Medulla oblongata (tissue), 1 donor: ENCODE results near the gene ALDH3B1.

Experiments used
- DNase-seq: peaks from one replicate; pipeline ENCODE4 v3.0.0-alpha.2; 2015; ENCODE audit errors: extremely low spot score

The ALDH3B1 gene

DNA sequence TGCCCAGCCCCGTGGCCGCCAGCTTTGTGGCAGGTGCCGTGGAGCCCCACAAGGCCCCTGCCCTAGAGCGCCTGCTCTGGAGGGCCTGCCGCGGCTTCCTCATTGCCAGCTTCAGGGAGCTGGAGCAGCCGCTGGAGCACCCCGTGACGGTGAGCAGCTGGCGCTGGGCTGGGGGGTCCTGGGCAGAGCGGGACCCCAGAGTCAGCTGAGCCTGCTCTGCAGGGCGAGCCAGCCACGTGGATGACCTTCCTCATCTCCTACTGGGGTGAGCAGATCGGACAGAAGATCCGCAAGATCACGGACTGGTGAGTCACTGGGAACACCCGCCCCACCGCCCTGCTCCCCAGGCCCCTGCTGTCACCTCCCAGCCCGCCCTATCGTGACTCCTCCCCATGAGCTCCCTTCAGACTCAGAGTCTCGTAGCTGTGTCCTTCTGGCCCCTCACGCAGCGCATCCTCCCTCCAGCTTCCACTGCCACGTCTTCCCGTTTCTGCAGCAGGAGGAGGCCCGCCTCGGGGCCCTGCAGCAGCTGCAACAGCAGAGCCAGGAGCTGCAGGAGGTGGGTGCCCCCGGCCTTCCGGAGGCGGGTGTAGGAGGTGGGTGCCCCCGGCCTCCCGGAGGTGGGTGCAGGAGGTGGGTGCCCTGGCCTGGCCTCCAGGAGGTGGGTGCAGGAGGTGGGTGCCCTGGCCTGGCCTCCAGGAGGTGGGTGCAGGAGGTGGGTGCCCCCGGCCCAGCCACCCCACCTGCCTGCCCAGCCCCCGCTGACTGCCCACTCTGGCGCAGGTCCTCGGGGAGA lies 33.4 kb downstream of the ALDH3B1 start:
- DNase-seq = no peak

DNA sequence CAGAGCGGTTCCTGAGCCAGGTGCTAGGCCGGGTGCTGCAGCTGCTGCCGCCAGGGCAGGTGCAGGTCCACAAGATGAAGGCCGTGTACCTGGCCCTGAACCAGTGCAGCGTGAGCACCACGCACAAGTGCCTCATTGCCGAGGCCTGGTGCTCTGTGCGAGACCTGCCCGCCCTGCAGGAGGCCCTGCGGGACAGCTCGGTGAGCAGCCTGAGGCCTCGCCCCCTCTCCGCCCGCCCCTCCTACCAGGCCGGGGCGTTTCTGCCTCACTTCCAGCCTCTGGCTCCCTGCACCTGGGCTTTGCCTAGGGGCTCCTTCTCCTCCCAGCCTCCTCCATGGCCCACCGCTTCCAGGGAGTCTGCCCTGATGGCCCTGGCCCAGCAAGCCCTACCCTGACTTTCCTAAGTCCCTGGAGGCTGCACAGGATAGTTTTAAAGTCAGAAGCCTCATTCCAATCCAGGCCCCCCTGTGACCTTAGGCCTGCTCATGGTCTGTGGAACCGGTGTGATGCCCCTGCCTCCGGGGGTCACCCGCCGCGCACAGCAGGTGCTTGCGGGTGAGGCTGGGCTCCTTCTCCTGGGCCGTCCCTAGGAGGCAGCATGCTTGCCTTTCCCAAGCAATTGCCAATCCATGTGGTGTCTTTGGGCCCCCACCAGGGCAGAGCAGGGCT lies 34.2 kb downstream of the ALDH3B1 start:
- DNase-seq = no peak

DNA sequence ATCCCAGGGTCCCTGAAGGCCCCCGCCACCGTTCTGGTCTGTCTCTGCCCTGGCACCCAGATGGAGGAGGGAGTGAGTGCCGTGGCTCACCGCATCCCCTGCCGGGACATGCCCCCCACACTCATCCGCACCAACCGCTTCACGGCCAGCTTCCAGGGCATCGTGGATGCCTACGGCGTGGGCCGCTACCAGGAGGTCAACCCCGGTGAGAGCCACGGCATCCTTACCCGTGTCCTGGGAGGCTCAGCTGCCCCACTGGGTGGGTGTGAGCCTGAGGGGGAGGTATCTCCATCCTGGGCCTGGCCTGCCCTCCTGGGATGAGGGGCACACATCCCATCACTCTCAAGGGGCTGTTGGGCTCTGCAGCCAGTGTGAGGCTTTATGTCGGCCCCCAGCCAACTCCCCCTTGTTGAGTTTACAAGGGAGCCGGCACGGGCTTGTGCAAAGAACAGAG lies 34.8 kb downstream of the ALDH3B1 start:
- DNase-seq = no peak

DNA sequence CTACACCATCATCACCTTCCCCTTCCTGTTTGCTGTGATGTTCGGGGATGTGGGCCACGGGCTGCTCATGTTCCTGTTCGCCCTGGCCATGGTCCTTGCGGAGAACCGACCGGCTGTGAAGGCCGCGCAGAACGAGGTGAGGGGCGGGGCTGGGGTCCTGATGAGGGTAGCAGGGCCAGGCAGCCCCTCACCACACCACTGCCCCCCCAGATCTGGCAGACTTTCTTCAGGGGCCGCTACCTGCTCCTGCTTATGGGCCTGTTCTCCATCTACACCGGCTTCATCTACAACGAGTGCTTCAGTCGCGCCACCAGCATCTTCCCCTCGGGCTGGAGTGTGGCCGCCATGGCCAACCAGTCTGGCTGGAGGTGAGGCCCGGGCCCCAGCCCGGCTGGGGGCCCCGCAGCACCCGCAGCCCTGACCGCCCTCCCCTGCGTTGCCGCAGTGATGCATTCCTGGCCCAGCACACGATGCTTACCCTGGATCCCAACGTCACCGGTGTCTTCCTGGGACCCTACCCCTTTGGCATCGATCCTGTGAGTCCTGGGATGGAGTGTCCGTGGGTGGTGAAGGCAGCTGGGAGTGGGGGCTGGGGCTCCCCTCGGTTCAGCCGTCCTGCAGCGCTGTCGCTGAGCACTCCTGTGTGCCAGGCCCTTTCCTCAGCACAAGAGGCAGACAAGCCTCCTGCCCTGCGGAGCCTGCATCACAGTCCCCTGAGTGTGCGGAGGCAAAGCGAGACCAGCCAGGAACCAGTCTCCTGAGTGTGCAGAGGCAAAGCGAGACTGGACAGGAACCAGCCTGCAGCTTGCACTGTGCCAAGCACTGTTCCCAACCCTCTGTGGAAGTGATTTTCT lies 37.5 kb downstream of the ALDH3B1 start:
- no peak for DNase-seq

DNA sequence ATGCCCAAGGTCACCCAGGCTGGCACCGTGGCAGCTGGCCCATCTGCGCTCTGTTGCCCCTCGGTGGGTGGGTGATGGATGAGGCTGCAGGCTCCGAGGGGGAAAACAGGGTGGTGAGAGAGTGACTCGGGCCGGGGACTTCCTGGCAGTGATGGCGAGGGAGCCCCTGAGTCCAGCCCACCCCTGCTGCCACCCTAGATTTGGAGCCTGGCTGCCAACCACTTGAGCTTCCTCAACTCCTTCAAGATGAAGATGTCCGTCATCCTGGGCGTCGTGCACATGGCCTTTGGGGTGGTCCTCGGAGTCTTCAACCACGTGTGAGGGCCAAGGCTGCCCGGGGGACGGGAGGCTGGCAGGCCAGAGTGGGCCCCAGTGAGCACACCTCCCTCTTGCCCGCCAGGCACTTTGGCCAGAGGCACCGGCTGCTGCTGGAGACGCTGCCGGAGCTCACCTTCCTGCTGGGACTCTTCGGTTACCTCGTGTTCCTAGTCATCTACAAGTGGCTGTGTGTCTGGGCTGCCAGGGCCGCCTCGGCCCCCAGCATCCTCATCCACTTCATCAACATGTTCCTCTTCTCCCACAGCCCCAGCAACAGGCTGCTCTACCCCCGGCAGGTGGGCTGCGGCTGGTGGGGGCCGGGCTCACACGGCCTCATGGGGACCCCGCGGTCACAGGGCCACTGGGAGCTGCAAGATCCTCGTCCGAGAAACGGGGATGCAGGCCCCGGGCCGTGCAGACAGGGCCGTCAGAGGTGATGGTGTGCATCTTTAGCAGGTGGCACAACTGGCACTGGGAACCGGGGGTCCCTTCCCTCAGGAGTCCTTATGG lies 38.8 kb downstream of the ALDH3B1 start:
- DNase-seq = no peak

DNA sequence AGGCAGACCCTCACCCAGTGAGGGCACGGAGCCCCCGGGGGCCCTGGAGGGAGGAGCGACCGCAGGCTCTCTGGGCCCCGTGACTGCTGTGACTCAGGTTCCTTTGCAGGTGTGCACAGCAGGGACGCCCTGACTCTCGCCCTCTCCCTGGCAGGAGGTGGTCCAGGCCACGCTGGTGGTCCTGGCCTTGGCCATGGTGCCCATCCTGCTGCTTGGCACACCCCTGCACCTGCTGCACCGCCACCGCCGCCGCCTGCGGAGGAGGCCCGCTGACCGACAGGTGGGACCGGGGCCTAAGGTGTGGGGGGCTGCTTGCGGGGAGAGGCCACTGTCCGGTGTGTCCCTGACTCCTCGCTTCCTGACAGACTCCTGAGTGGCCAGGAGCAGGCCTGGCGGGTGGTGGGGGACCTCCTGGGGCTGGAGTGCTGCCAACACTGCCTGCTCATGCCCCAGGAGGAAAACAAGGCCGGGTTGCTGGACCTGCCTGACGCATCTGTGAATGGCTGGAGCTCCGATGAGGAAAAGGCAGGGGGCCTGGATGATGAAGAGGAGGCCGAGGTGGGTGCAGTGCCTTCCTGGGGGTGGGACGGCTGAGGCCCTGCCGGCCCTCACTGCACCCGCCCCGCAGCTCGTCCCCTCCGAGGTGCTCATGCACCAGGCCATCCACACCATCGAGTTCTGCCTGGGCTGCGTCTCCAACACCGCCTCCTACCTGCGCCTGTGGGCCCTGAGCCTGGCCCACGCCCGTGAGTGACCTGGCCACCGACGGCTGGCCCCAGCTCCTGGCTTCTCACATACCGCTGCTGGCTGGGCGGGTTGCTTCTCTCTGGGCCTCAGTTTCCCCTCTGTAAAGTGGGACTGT lies 39.6 kb downstream of the ALDH3B1 start:
- DNase-seq = no peak

DNA sequence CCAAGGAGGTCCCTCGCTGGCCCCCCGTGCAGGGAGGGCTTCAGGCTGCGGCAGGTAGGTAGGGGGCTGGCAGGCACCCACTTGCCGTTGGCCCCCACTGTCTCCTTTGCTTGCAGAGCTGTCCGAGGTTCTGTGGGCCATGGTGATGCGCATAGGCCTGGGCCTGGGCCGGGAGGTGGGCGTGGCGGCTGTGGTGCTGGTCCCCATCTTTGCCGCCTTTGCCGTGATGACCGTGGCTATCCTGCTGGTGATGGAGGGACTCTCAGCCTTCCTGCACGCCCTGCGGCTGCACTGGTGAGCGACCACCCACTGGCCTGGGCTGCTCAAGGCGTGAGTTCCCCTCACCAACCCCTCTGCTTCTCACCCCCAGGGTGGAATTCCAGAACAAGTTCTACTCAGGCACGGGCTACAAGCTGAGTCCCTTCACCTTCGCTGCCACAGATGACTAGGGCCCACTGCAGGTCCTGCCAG lies 40.3 kb downstream of the ALDH3B1 start:
- no peak for DNase-seq

DNA sequence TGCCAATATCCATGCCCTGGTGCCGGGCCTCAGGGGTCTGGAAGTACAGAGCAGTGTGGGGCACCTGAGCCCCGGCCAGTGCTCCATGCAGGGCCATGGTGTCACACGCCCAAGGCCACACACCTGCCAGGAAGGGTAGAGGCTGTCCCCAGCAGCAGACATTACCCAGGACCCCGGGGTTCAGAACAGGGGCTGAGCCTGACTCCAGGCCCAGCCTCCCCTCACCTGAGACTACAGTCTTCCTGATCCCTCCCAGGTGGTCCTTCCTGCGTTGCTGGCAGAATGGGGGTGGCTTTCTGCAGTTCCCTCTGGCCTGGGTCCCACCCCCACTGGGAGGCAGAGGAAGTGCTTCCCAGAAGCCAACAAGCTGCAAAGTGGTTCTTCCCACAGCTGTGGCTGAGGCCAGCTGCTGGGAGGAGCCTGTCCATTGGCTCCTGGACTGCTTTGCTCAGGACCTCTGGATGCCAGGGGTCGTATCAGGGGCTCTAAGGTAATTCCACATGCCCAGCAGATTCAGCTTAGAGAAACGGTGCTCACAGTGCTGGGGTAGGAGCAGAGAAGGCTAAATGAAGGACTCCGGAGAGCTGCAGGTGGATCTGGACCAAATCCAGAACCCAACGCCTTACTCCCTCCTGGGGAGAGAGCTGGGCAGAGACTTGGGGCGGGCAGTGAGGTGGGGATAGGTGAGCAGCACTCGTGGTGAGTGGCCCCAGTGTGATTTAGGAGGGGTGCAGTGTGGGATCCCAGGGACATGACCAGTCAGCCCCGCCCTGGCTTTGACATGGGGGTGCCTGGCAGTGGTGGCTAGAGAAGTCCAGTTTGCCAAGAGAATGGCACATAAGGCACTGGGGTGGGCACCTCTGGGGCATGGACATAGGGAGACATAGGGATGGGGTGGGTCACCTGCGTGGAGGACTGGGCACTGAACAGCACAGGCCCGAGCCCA lies 41.3 kb downstream of the ALDH3B1 start:
- no peak for DNase-seq

DNA sequence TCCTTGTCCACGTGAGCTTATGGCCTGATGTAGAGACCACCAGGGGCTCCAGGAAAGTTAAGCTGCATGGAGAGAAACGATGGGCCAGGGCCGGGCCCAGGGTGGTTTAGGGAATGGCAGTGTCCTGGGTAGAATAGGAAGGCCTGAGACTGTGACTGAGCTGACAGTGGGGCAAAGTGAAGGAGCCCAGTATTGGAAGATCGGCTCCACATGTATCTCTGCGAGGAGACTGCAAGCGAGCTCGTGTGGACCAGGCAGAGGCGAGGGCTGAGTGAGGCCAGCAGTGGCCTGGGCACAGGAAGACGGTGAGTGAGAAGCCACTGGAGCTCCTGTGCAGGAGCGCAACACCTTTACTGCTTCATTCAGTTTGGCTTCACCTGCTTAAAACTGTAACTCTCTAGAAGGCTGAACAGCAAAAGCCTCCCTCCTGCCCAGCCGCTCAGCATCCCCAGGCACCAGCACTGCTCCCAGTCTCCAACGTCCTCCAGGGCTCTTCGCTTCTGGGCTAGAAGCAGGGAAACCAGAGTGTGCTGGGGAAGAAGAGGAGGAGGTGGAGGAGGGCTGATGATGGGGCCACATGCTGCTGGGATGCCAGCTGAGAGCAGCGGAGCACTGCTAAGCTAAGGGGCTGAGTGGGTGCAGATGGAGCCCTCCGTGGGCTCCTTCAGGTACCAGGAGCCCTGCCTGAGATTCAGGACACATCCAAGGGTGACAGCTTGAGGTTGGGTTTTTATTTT lies 42.2 kb downstream of the ALDH3B1 start:
- DNase-seq = no peak

DNA sequence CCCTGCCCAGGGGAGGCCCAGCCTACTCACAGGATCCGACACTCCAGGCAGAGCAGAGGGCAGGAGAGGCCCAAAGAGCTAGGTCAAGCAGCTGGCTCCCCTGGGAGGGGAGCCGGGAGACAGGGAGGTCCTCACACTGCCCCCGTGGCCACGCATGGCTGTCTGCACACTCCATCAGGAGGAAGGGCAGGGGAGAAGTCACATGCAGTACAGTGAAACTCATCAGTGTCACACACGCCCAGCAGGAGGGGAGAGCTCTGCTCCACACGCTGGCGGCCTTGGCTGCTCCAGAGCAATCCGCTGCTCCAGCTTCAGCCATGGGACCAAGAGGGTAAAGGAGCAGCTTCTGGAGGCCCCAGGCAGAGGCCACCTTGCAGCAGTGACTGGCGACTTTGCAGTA lies 43.0 kb downstream of the ALDH3B1 start:
- DNase-seq = no peak

DNA sequence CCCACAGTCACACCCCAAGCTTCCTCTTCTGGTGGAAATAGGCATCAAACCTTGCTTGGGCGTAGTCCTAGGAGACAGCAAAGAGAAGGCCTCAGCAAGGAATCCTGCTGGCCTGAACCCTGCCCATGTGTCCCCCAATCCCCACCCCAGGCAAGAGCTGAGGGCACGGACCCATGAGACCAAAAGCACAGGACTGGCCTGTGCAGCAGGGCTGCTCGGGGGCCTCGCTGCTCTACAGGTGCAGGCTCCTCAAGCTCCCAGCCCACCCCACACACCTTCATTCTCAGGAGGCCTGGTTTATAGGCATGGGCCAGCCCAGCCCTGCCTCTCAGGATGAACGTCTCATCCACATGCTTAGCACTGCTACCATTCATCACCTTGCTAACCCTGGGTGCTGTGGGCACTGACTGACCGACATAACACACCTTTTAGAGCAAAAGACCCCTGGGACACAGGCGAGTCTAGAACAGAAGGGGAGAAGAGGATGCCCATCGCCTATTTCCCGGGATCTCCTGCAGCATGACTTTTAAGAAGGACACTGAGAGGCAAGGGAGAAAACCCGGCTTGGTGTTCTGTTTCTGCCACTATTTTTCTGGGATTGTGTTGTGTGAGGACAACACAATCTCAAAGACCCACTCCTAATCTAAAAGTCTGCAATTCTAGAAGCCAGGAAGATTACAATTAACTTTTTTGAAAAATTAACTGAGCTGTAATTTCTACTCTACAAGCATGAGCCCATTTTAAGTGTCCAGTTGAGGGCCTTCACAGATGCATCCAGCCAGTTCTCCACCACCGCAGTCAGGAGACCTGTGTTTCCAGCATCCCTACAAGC lies 44.1 kb downstream of the ALDH3B1 start:
- DNase-seq = no peak

DNA sequence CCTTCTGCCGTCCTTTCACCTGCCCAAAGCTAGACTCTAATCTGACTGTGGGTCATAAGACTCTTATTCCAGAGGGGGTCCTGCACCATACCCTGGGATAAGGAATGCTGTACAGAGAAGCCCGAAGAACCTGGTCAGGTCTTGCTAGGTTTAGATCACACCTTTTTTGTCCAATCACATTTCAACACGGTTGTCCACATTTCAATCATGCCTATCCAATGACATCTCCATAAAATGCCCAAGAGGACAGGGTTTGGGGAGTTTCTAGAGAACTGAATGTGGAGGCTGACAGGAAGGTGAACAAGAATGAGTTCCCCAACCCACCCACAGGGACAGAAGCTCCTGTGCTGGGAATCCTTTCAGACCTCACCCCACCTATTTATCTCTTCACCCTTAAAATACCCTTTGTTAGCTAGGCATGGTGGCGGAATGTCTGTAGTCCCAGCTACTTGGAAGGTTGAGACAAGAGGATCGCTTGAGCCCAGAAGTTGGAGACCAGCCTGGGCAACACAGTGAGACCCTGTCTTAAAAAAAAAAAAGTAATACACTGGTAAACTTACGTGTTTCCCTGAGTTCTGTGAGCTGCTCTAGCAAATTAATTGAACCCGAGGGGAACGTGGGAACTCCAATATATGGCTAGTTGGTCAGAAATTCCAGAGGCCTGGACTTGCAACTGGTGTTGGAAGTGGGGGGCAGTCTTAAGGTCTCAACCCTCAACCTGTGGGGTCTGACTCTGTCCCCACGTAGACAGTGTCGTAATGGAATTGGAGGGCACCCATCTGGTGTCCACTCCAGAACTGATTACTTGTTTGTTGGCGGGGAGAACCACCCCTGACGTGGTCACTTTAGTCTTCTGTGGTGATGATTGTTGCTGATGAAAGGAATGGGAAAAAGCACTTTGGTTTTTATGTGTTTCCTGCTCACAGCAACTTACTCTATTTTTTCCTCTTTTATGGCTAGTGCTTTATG lies 46.5 kb downstream of the ALDH3B1 start:
- no peak for DNase-seq

DNA sequence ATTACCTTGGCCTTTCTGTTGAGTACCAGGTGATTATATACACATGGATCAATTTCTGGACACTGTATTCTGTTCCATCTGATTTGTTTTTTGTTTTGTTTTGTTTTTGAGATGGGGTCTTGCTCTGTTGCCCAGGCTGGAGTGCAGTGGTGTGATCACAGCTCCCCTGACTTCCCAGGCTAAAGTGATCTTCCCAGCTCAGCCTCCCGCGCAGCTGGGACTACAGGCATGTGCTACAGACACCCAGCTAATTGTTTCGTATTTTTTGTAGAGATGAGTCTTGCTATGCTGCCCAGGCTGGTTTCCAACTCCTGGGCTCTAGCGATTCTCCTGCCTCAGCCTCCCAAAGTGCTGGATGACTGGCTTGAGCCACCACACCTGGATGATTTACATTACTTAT lies 47.7 kb downstream of the ALDH3B1 start:
- DNase-seq = no peak

DNA sequence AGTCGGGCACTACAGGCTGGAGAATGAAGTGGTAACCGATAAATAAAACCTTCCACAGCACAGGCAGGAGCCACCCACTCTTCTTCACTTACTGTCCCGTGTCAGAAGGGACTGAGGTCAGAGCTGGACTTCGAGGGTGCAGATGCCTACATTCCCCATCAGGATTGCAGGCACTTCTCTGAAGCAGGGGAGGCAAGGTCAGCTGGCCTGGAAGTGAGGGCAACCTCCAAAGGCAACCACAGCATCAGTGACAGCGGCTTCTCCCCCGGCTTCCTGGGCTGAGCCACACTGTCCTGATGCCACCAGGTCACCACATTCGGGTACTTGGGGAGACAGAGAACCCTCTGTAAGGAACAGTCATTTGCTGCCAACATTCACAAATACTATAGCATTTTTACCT lies 51.4 kb downstream of the ALDH3B1 start:
- no peak for DNase-seq

DNA sequence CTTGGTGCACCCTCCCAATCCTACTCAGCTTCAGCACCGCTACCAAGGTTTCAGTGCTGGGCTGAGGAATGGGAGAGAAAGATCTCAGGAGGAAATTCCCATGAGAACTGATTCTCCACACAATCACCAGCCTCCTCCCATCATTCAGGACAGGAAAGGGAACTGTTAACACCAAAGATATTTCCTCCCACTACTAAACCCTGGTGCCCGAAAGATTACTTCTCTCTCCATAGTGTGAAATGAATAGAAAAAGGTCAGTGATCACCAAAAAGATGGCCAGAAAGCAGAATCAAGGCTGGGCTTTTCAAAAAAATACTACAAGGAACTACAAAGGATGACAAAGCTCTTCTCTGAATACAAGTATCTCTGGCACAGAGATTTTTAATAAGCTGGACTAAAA lies 54.8 kb downstream of the ALDH3B1 start:
- DNase-seq = no peak

DNA sequence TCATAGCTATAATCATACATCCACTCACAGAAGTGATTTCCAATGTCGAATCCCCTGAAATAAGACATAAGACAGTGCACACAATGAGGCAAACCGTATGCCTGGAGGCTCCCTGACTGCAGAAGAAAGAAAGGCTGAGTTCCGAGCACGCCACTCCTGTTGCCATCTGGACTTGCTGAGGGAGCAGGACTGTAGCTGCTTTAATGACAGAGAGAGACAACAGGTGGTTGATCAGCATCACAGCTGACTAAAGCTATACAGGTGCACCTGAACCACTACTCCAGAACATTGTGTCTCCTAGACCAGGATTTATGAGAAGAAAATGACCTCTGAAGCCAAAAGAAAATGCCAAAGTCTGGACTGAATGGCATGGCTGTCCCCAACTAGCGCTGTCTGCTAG lies 55.7 kb downstream of the ALDH3B1 start:
- no peak for DNase-seq

DNA sequence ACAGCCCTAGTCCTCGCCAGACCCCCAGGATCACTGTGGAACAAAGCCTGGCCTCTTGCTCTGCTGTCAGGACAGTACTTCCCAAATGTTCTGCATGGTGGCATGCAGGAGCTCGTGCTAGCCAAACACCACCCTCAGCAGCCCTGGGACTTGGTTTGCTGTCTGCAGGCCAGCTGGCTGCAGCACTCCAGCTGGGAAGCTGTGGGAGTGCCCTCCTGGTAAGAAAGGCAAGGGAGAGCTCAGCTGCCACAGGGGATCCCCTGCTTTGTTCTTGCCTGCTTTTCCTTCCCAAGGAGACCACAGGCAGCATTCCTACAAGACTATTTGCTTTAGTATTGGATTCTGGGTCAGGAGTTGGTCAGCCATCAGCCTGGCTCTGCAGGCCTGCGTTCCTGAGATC lies 56.6 kb downstream of the ALDH3B1 start:
- peak; percentile 28 for DNase-seq
